ENCODE results near the gene KLHDC3. TPM values are rescaled to one million over a fixed set of nuclear protein-coding genes. Genes with fewer than 3 reads are reported as not detected.

KLHDC3 gene
- total and polyA plus RNA-seq, 10 of the 15 experiments (the other 5 are each of a cell fraction or from before 2014, with no cell fraction given), result 2.4 to 102 (median 55.4) TPM

DNA sequence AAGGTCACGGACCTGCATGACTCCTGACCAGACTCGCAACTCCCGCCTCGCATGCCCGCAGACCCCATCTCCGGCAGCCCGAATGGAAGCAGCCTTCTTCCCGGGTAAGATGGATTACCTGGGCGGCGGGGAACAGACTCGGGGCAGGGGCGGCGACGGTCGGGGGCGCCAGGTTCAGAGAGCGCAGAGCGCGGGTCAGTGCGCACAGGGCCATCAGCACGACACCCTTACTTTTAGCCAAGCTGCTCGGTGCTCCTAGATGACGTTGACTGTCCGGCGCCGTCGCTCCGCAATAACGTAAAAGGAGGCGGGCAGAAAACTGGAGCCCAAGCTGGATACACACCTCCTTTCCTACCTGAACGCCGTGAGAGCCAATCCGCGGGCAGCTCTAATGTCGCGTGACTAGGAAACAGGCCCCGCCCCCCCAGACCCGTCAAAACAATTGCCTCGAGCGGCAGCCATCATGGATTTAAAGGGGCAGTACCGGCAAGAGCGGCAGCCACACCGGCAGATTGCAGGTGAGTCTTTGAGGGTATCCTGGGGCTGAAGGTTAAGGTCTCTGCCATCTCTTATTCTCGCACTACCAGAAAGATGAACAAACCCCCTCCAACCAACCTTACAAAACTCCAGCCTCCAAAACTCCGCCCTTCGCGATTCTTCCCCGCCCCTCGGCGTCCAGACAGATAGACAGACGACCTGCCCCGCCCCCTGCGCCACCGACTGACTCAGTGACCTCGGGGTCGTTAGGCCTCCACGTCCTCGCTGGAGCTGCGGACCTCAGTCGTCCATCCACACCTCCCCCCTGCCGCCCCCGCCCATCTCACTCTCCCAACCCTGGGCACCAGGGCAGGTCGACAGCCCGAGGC lies 45.4 kb downstream of the KLHDC3 start, which contains the start of the genes KLC4 and MRPL2:
Gene KLC4 (plus strand): TSS at position 464 of the 866 bp plus-strand sequence. CDS start 1,705 bp downstream, outside the sequence.
Gene MRPL2 (minus strand): TSS at position 267 of the 866 bp plus-strand sequence. CDS start 53 bp downstream, at position 214.
- intact Hi-C loops (cut with micrococcal nuclease; ENCODE audit: unreplicated experiment), result loop anchor here (5.0 kb wide), 1 partner anchor 157 kb away; no protein-coding TSS in a partner anchor
- Histone ChIP-seq H3K9me3 (replicated peaks; ENCODE audit: control insufficient read depth, insufficient read depth, low read length) (no peaks in the 10 kb centered on the region), H3K27me3 (replicated peaks in 1 of 2; ENCODE audit: control insufficient read depth in 2 of 2, insufficient read depth in 2 of 2, low read length in 1 of 2) (no peaks in the 10 kb centered on the region), H3K4me1 (ENCODE audit: control insufficient read depth, insufficient read depth, low read length) (peaks cover 3% of the 10 kb centered on the region; the same call in 1 of the 2 replicates), H3K4me2 (ENCODE audit: control insufficient read depth, insufficient read depth) (peak within 1 kb of the TSS; percentile 97), H3K4me3 (peak within 1 kb of the TSS; percentile 95), H2AFZ (ENCODE audit: control insufficient read depth, low read depth, low read length) (peak within 1 kb of the TSS; percentile 100), H3K9ac (ENCODE audit: control insufficient read depth, insufficient read depth, low read length) (peak within 1 kb of the TSS; percentile 89), H3K36me3 (ENCODE audit: control insufficient read depth in 2 of 2, insufficient read depth in 2 of 2, low read length in 1 of 2) (no peaks in the 10 kb centered on the region; a peak in 2 of 4 replicates), H3K27ac (ENCODE audit: control insufficient read depth, insufficient read depth) (peak within 1 kb of the TSS; percentile 87), H3K79me2 (ENCODE audit: control insufficient read depth, insufficient read depth, low read length) (peaks cover 15% of the 10 kb centered on the region), H4K20me1 (ENCODE audit: control insufficient read depth, insufficient read depth) (no peaks in the 10 kb centered on the region)
- ChIA-PET CTCF (interaction anchor here (0.9 to 1.4 kb wide), 2 partner anchors 49 to 84 kb away, joined by 3 to 4 read pairs; no protein-coding TSS in a partner anchor), POLR2A (interaction anchor here (0.5 to 2.5 kb wide), 10 partner anchors 36 to 570 kb away, joined by 3 to 19 read pairs (median 4); partner anchors contain the start of genes CUL9, GTPBP2, KLHDC3 and MEA1), RAD21 (ENCODE audit: unreplicated experiment) (interaction anchor here (0.9 to 3.0 kb wide), 6 partner anchors 37 to 496 kb away, joined by 3 to 16 read pairs (median 4); partner anchors contain the start of genes KLHDC3 and UBR2), SMC1A (ENCODE audit: uncharacterized antibody, unreplicated experiment) (interaction anchor here (0.7 to 2.2 kb wide), 6 partner anchors 45 to 159 kb away, joined by 3 to 10 read pairs (median 5); partner anchors contain the start of genes KLHDC3 and MEA1)
- WGBS (ENCODE audit: insufficient coverage, insufficient replicate concordance, low lambda C conversion rate, missing lambda C conversion rate), result under 1% methylated on average over 62 of the region's 64 CpGs
- FAIRE-seq (peak; percentile 100), ATAC-seq (peak; percentile 98), DNase-seq (ENCODE audit: low read depth, low spot score) (peak; percentile 97)
- in situ Hi-C loops (cut with MboI), result no loop called here
- no TSS peak for BruUV-seq (replicated peaks)
- TF ChIP-seq, protein P1, sequence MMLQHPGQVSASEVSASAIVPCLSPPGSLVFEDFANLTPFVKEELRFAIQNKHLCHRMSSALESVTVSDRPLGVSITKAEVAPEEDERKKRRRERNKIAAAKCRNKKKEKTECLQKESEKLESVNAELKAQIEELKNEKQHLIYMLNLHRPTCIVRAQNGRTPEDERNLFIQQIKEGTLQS (IDR thresholded peaks at IDR 0.05; ENCODE audit: borderline replicate concordance, extremely low read depth, low read depth, low read length), result peak; percentile 86
- TF ChIP-seq, protein P2, sequence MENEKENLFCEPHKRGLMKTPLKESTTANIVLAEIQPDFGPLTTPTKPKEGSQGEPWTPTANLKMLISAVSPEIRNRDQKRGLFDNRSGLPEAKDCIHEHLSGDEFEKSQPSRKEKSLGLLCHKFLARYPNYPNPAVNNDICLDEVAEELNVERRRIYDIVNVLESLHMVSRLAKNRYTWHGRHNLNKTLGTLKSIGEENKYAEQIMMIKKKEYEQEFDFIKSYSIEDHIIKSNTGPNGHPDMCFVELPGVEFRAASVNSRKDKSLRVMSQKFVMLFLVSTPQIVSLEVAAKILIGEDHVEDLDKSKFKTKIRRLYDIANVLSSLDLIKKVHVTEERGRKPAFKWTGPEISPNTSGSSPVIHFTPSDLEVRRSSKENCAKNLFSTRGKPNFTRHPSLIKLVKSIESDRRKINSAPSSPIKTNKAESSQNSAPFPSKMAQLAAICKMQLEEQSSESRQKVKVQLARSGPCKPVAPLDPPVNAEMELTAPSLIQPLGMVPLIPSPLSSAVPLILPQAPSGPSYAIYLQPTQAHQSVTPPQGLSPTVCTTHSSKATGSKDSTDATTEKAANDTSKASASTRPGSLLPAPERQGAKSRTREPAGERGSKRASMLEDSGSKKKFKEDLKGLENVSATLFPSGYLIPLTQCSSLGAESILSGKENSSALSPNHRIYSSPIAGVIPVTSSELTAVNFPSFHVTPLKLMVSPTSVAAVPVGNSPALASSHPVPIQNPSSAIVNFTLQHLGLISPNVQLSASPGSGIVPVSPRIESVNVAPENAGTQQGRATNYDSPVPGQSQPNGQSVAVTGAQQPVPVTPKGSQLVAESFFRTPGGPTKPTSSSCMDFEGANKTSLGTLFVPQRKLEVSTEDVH (IDR thresholded peaks at IDR 0.05; ENCODE audit: low read depth, partially characterized antibody), result peak; percentile 47
- TF ChIP-seq HDGF (IDR thresholded peaks at IDR 0.05) (peak; percentile 78; the same call in 1 of the 2 replicates), SIX5 (IDR thresholded peaks at IDR 0.05; ENCODE audit: low read depth, low read length, severe bottlenecking) (peak; percentile 47), MYC (IDR thresholded peaks at IDR 0.05; ENCODE audit: insufficient read depth, insufficient read length, insufficient replicate concordance, low read length, severe bottlenecking) (peak; percentile 53), CBFB (IDR thresholded peaks at IDR 0.05; ENCODE audit: low read depth) (0 out of 2 replicates have a peak, but pooled peaks have one; percentile 33), IKZF1 (conservative IDR thresholded peaks at IDR 0.05) (peak; percentile 59), NR2F1 (conservative IDR thresholded peaks at IDR 0.05) (peak; percentile 87; the same call in 1 of the 2 replicates), NFYB (IDR thresholded peaks at IDR 0.05; ENCODE audit: insufficient read depth, low read depth, low read length) (peak; percentile 59; the same call in 1 of the 2 replicates), WRNIP1 (IDR thresholded peaks at IDR 0.05; ENCODE audit: borderline replicate concordance, low read depth, low read length) (no peak), GABPA (IDR thresholded peaks at IDR 0.05; ENCODE audit: low read depth) (no peak), BHLHE40 (IDR thresholded peaks at IDR 0.05; ENCODE audit: borderline replicate concordance in 1 of 2, low read depth in 2 of 2, low read length in 1 of 2) (peak; percentile 83 to 85), POLR2AphosphoS5 (IDR thresholded peaks at IDR 0.05; ENCODE audit: low read length) (peak; percentile 91), NFYA (IDR thresholded peaks at IDR 0.05; ENCODE audit: borderline replicate concordance, low read depth, low read length) (no peak), KLF5 (IDR thresholded peaks at IDR 0.05; ENCODE audit: partially characterized antibody) (peak; percentile 44), PML (IDR thresholded peaks at IDR 0.05; ENCODE audit: low read length) (peak; percentile 42; the same call in 1 of the 2 replicates), HDAC2 (IDR thresholded peaks at IDR 0.05) (no peak)
- TF ChIP-seq, protein P3, sequence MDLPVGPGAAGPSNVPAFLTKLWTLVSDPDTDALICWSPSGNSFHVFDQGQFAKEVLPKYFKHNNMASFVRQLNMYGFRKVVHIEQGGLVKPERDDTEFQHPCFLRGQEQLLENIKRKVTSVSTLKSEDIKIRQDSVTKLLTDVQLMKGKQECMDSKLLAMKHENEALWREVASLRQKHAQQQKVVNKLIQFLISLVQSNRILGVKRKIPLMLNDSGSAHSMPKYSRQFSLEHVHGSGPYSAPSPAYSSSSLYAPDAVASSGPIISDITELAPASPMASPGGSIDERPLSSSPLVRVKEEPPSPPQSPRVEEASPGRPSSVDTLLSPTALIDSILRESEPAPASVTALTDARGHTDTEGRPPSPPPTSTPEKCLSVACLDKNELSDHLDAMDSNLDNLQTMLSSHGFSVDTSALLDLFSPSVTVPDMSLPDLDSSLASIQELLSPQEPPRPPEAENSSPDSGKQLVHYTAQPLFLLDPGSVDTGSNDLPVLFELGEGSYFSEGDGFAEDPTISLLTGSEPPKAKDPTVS (IDR thresholded peaks at IDR 0.05; ENCODE audit: low read depth, low read length), result no peak

All from GM12878 (cell line).